GM12878 (cell line): ENCODE results near the gene ARL4D. TPM values are rescaled to one million over a fixed set of nuclear protein-coding genes. Genes with fewer than 3 reads are reported as not detected.

ENCODE experiments used
- ATAC-seq: fragments of 200-7000 bp; cut with Tn5 transposase; 3 replicates; pipeline ENCODE4 v1.9.1; 2020; ENCODE audit warnings: mild to moderate bottlenecking, moderate library complexity
- BruUV-seq: library from RNA; stranded (reverse); fragments of 400-500 nt; replicated peaks from 2 replicates; lab custom pipeline; 2021; lab: Mats Ljungman, UMichigan
- CTCF ChIA-PET: fragments of 300-600 bp; sonication (Branson Sonifier 250); formaldehyde crosslinking; extraction: SDS; loops from one replicate; lab custom pipeline; 2021; ENCODE audit warnings: inconsistent platforms; lab: Yijun Ruan, JAX
- POLR2A ChIA-PET: fragments of 350-600 bp; formaldehyde crosslinking; extraction: SDS; loops from one replicate; lab custom pipeline; 2021; ENCODE audit warnings: inconsistent platforms; lab: Charles Lee
- RAD21 ChIA-PET: fragments of 300-600 bp; sonication (Branson Sonifier 250); formaldehyde crosslinking; loops from one replicate; lab custom pipeline; 2023; ENCODE audit warnings: antibody characterized with exemption; ENCODE audit not compliant: unreplicated experiment; lab: Charles Lee
- SMC1A ChIA-PET: fragments of 300-600 bp; sonication (Branson Sonifier 250); formaldehyde crosslinking; loops from one replicate; lab custom pipeline; 2023; ENCODE audit not compliant: unreplicated experiment, uncharacterized antibody; lab: Charles Lee
- DNase-seq: peaks from one replicate; pipeline ENCODE4 v3.0.0-alpha.2; 2011; ENCODE audit warnings: low read depth, low spot score
- FAIRE-seq: peaks from 3 replicates; lab custom pipeline; 2011; peaks lifted over from hg19 to GRCh38; lab: Jason Lieb, UNC
- H2AFZ ChIP-seq: 2 replicates; pipeline ENCODE4 v1.6.0; 2011; ENCODE audit warnings: low read depth, low read length, control low read depth; ENCODE audit not compliant: control insufficient read depth
- H3K27ac ChIP-seq: 2 replicates; pipeline ENCODE4 v1.5.1; 2011; ENCODE audit warnings: control low read depth; ENCODE audit not compliant: control insufficient read depth, insufficient read depth
- H3K27me3 ChIP-seq, 2 experiments: replicated peaks in 1 of 2; 2 replicates each; pipeline versions ENCODE4 v1.6.0 to v1.6.1; 2011; ENCODE audit warnings: low read length in 1 of 2; ENCODE audit not compliant: control insufficient read depth in 2 of 2, insufficient read depth in 2 of 2
- H3K36me3 ChIP-seq, 2 experiments: 2 replicates each; pipeline ENCODE4 v1.5.1; 2011; ENCODE audit warnings: low read length in 1 of 2; ENCODE audit not compliant: control insufficient read depth in 2 of 2, insufficient read depth in 2 of 2
- H3K4me1 ChIP-seq: 2 replicates; pipeline ENCODE4 v1.6.1; 2011; ENCODE audit warnings: mild to moderate bottlenecking, low read length, moderate library complexity, mixed read lengths; ENCODE audit not compliant: control insufficient read depth, insufficient read depth
- H3K4me2 ChIP-seq: 2 replicates; pipeline ENCODE4 v1.6.0; 2011; ENCODE audit warnings: control low read depth; ENCODE audit not compliant: control insufficient read depth, insufficient read depth
- H3K4me3 ChIP-seq: fragments of 200-600 bp; sonication (generic); 2 replicates; pipeline ENCODE4 v1.5.1; 2016
- H3K79me2 ChIP-seq: 2 replicates; pipeline ENCODE4 v1.6.0; 2011; ENCODE audit warnings: low read length; ENCODE audit not compliant: control insufficient read depth, insufficient read depth
- H3K9ac ChIP-seq: 2 replicates; pipeline ENCODE4 v1.8.0; 2011; ENCODE audit warnings: low read length, control low read depth, mixed read lengths; ENCODE audit not compliant: control insufficient read depth, insufficient read depth
- H3K9me3 ChIP-seq: replicated peaks from 3 replicates; pipeline ENCODE4 v1.5.1; 2011; ENCODE audit warnings: mild to moderate bottlenecking, low read length; ENCODE audit not compliant: control insufficient read depth, insufficient read depth
- H4K20me1 ChIP-seq: 2 replicates; pipeline ENCODE4 v1.6.0; 2011; ENCODE audit not compliant: control insufficient read depth, insufficient read depth
- CHD4 ChIP-seq: fragments of 200-600 bp; sonication (generic); IDR thresholded peaks from 2 replicates; pipeline ENCODE4 v1.6.1; 2016; ENCODE audit warnings: mild to moderate bottlenecking
- IKZF1 ChIP-seq: fragments of 450-650 bp; conservative IDR thresholded peaks from 2 replicates; pipeline ENCODE4 v1.6.1; 2017; ENCODE audit warnings: antibody characterized with exemption, mild to moderate bottlenecking
- LARP7 ChIP-seq: fragments of 450-650 bp; IDR thresholded peaks from 2 replicates; pipeline ENCODE4 v1.6.1; 2017; ENCODE audit warnings: mild to moderate bottlenecking
- NFYB ChIP-seq: IDR thresholded peaks from 2 replicates; pipeline ENCODE4 v1.6.1; 2011; ENCODE audit warnings: low read depth, mild to moderate bottlenecking, low read length, improper control_type of control experiment, moderate library complexity; ENCODE audit not compliant: insufficient read depth
- NR2C2 ChIP-seq: IDR thresholded peaks from 2 replicates; pipeline ENCODE4 v1.6.1; 2011; ENCODE audit warnings: borderline replicate concordance, low read depth; ENCODE audit not compliant: control insufficient read depth, insufficient read length
- RBBP5 ChIP-seq: fragments of 200-600 bp; sonication (generic); conservative IDR thresholded peaks from 2 replicates; pipeline ENCODE4 v1.6.1; 2016
- RUNX3 ChIP-seq: IDR thresholded peaks from 2 replicates; pipeline ENCODE4 v1.6.1; 2012; ENCODE audit warnings: low read length, inconsistent platforms
- SMARCA5 ChIP-seq: fragments of 450-650 bp; IDR thresholded peaks from 2 replicates; pipeline ENCODE4 v1.6.1; 2017; ENCODE audit warnings: mild to moderate bottlenecking
- SREBF2 ChIP-seq: IDR thresholded peaks from 2 replicates; pipeline ENCODE4 v1.6.1; 2012; ENCODE audit warnings: mild to moderate bottlenecking, low read length
- TCF3 ChIP-seq: IDR thresholded peaks from 2 replicates; pipeline ENCODE4 v1.6.1; 2012; ENCODE audit warnings: low read depth, mild to moderate bottlenecking, low read length, borderline replicate concordance; ENCODE audit not compliant: insufficient read depth
- USF2 ChIP-seq: IDR thresholded peaks from 2 replicates; pipeline ENCODE4 v1.6.1; 2011; ENCODE audit warnings: low read depth, low read length, improper control_type of control experiment, borderline replicate concordance
- ZZZ3 ChIP-seq: IDR thresholded peaks from 2 replicates; pipeline ENCODE4 v1.6.1; 2011; ENCODE audit warnings: low read depth; ENCODE audit not compliant: control insufficient read depth, insufficient read length
- WGBS: methylation state at CpG from one replicate; pipeline ENCODE4 v1.1.6; 2016; ENCODE audit warnings: low lambda C conversion rate; ENCODE audit not compliant: insufficient replicate concordance, insufficient coverage; ENCODE audit errors: missing lambda C conversion rate; 5-methylcytosine and 5-hydroxymethylcytosine counted together
- in situ Hi-C: fragments of 300-500 bp; cut with MboI; formaldehyde crosslinking; loops from 9 replicates; pipeline ENCODE4 v1.14.3; 2018; ENCODE audit warnings: mixed read lengths
- intact Hi-C: fragments of 100-400 bp; cut with micrococcal nuclease; formaldehyde crosslinking; loops from one replicate; pipeline ENCODE4 v1.14.2; 2022; ENCODE audit not compliant: unreplicated experiment
- polyA plus RNA-seq, 11 experiments: library from polyadenylated mRNA; depleted of rRNA in 4 of 11; unstranded in 6 of 11; stranded (reverse) in 5 of 11; fragments of >200 nt; fragmentation: Nextera tagmentation in 4 of 11; fragmentation: Illumina TruSeq in 1 of 11; extraction: Ambion mirVana in 4 of 11; extraction: Trizol in 1 of 11; gene quantifications; 1 replicate in 1 of 11; 2 replicates in 10 of 11; pipeline versions ENCODE4 v1.2.1 to v1.2.3, GENCODE V29; 2011 to 2016; ENCODE audit warnings: inconsistent platforms in 2 of 11, missing spikeins in 2 of 11, low read depth in 1 of 11
- total RNA-seq, 4 experiments: library from RNA; depleted of rRNA in 3 of 4; stranded (reverse); fragments of >200 nt in 3 of 4; fragmentation: Illumina TruSeq in 1 of 4; extraction: Trizol in 1 of 4; gene quantifications; 2 replicates each; pipeline versions ENCODE4 v1.2.1 to v1.2.3, GENCODE V29; 2013 to 2021
- TF ChIP-seq, protein P1 (sequence below): fragments of 450-650 bp; IDR thresholded peaks from 2 replicates; pipeline ENCODE4 v1.6.1; 2018; ENCODE audit warnings: borderline replicate concordance, mild to moderate bottlenecking; ENCODE audit not compliant: partially characterized antibody
- TF ChIP-seq, protein P2 (sequence below): fragments of 150-350 bp; IDR thresholded peaks from 2 replicates; pipeline ENCODE4 v1.6.1; 2014; ENCODE audit warnings: mild to moderate bottlenecking, low read depth, low read length

The ARL4D gene
- total and polyA plus RNA-seq, 10 of the 15 experiments (the other 5 are each of a cell fraction or from before 2014, with no cell fraction given), result 0.10 to 1.5 (median 0.75) TPM

GRCh38 chr17:43411369-43411677, 12.5 kb downstream of the ARL4D start:
- no TSS peak for BruUV-seq
- ATAC-seq, result no peak
- H4K20me1 ChIP-seq, result no peaks in the 10 kb centered on the region
- H3K9ac ChIP-seq, result no peak overlapping the region
- H3K4me1 ChIP-seq, result peaks cover 4% of the 10 kb centered on the region
- intact Hi-C loops, result no loop called here
- H3K4me2 ChIP-seq, result no peak overlapping the region
- H3K79me2 ChIP-seq, result no peaks in the 10 kb centered on the region
- no peak overlapping the region for H3K27ac ChIP-seq
- no peak overlapping the region for H3K4me3 ChIP-seq
- ChIA-PET CTCF (interaction anchor here (0.7 kb wide), 1 partner anchor 17 kb away, joined by 3 read pairs; no protein-coding TSS in a partner anchor), POLR2A (no interaction called here), SMC1A (no interaction called here), RAD21 (no interaction called here)
- H3K9me3 ChIP-seq, result no peaks in the 10 kb centered on the region
- TF ChIP-seq NFYB (no peak), TCF3 (no peak), CHD4 (no peak), ZZZ3 (no peak)
- TF ChIP-seq, protein P1, sequence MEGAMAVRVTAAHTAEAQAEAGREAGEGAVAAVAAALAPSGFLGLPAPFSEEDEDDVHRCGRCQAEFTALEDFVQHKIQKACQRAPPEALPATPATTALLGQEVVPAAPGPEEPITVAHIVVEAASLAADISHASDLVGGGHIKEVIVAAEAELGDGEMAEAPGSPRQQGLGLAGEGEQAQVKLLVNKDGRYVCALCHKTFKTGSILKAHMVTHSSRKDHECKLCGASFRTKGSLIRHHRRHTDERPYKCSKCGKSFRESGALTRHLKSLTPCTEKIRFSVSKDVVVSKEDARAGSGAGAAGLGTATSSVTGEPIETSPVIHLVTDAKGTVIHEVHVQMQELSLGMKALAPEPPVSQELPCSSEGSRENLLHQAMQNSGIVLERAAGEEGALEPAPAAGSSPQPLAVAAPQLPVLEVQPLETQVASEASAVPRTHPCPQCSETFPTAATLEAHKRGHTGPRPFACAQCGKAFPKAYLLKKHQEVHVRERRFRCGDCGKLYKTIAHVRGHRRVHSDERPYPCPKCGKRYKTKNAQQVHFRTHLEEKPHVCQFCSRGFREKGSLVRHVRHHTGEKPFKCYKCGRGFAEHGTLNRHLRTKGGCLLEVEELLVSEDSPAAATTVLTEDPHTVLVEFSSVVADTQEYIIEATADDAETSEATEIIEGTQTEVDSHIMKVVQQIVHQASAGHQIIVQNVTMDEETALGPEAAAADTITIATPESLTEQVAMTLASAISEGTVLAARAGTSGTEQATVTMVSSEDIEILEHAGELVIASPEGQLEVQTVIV, result no peak
- in situ Hi-C loops, result no loop called here
- H3K27me3 ChIP-seq, result no peaks in the 10 kb centered on the region; a peak in 2 of 4 replicates
- FAIRE-seq, result no peak
- no peak for DNase-seq
- no peaks in the 10 kb centered on the region for H3K36me3 ChIP-seq
- no peak overlapping the region for H2AFZ ChIP-seq

DNA sequence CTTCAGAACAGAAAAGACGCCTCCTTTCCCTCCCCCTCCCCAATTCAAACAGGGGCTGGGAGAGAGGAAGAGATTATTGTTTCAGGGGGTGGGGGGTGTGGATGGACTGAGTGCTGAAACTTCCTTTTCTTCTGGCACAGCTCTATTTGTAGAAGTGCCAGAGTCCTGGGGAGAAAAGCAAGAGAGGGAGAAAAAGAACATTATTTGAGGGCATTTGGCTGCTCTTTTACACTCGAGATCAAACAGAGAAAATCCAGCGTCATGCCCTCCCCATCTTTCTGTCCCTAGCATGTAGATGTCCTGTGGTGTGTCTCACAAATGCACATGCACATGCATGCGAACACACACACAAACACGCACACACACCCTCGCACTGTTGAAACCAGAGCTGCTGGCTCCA, 13.0 kb downstream of the ARL4D start:
- H3K4me2 ChIP-seq, result no peak overlapping the region
- RAD21 ChIA-PET, result no interaction called here
- no peak overlapping the region for H3K9ac ChIP-seq
- H3K9me3 ChIP-seq, result no peaks in the 10 kb centered on the region
- no peak overlapping the region for H2AFZ ChIP-seq
- H4K20me1 ChIP-seq, result no peaks in the 10 kb centered on the region
- intact Hi-C loops (no loop called here), in situ Hi-C loops (no loop called here)
- H3K36me3 ChIP-seq, result no peaks in the 10 kb centered on the region
- no TSS peak for BruUV-seq
- POLR2A ChIA-PET, result no interaction called here
- H3K4me3 ChIP-seq, result no peak overlapping the region
- DNase-seq (no peak), ATAC-seq (no peak), FAIRE-seq (no peak)
- WGBS, result 47% methylated on average over 6 of the region's 6 CpGs
- H3K27ac ChIP-seq, result no peak overlapping the region
- H3K4me1 ChIP-seq, result peaks cover 4% of the 10 kb centered on the region
- CTCF ChIA-PET, result interaction anchor here (0.7 kb wide), 1 partner anchor 18 kb away, joined by 3 read pairs; no protein-coding TSS in a partner anchor
- H3K27me3 ChIP-seq, result no peaks in the 10 kb centered on the region; a peak in 2 of 4 replicates
- SMC1A ChIA-PET, result no interaction called here
- H3K79me2 ChIP-seq, result no peaks in the 10 kb centered on the region
- TF ChIP-seq USF2 (no peak), SREBF2 (no peak), IKZF1 (no peak), NR2C2 (no peak), RBBP5 (no peak), SMARCA5 (no peak), LARP7 (no peak), NFYB (no peak), RUNX3 (no peak)
- TF ChIP-seq, protein P2, sequence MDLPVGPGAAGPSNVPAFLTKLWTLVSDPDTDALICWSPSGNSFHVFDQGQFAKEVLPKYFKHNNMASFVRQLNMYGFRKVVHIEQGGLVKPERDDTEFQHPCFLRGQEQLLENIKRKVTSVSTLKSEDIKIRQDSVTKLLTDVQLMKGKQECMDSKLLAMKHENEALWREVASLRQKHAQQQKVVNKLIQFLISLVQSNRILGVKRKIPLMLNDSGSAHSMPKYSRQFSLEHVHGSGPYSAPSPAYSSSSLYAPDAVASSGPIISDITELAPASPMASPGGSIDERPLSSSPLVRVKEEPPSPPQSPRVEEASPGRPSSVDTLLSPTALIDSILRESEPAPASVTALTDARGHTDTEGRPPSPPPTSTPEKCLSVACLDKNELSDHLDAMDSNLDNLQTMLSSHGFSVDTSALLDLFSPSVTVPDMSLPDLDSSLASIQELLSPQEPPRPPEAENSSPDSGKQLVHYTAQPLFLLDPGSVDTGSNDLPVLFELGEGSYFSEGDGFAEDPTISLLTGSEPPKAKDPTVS, result no peak
